IPS-18c (cell line): ENCODE data around the gene ZCCHC4.
A peak's percentile ranks its signal among the peaks of the same experiment; 100 is the strongest.
"Not testable (repeated sequence)": the region's sequence is repeated elsewhere in the genome, so short reads cannot be mapped to it uniquely, and the experiment has no call there.

ENCODE experiments used
- H3K4me3 ChIP-seq: 2 replicates; pipeline ENCODE4 v1.7.0; 2013; ENCODE audit warnings: low read depth, mild to moderate bottlenecking, low read length, moderate library complexity; ENCODE audit not compliant: insufficient read depth
- H3K9me3 ChIP-seq: one replicate; pipeline ENCODE4 v1.6.1; 2013; ENCODE audit warnings: mild to moderate bottlenecking, low read length, moderate library complexity; ENCODE audit not compliant: control insufficient read depth, insufficient read depth

ZCCHC4 gene

GRCh38 chr4:25310066-25310802 lies 2.3 kb upstream of the ZCCHC4 start:
- Histone ChIP-seq H3K9me3 (no peaks in the 10 kb centered on the region), H3K4me3 (no peak overlapping the region)

GRCh38 chr4:25310803-25311166 lies 1.8 kb upstream of the ZCCHC4 start:
- Histone ChIP-seq H3K9me3 (no peaks in the 10 kb centered on the region), H3K4me3 (no peak overlapping the region)

GRCh38 chr4:25313201-25313895 lies 774 bp downstream of the ZCCHC4 start:
- peak overlapping the region; percentile 63 for H3K4me3 ChIP-seq
- H3K9me3 ChIP-seq = no peaks in the 10 kb centered on the region

- H3K4me3 ChIP-seq = no peak overlapping the region
- H3K9me3 ChIP-seq = no peaks in the 10 kb centered on the region
Observed at GRCh38 chr4:25320336-25320735, 7.8 kb downstream of the ZCCHC4 start.

GRCh38 chr4:25320773-25321172 lies 8.2 kb downstream of the ZCCHC4 start:
- no peaks in the 10 kb centered on the region for H3K9me3 ChIP-seq
- no peak overlapping the region for H3K4me3 ChIP-seq

GRCh38 chr4:25321703-25322102 lies 9.1 kb downstream of the ZCCHC4 start:
- no peaks in the 10 kb centered on the region for H3K9me3 ChIP-seq
- no peak overlapping the region for H3K4me3 ChIP-seq

GRCh38 chr4:25328463-25328862 lies 15.9 kb downstream of the ZCCHC4 start:
- not testable (repeated sequence) for H3K4me3 ChIP-seq, H3K9me3 ChIP-seq

GRCh38 chr4:25330335-25330734 lies 17.8 kb downstream of the ZCCHC4 start:
- Histone ChIP-seq H3K9me3 (no peaks in the 10 kb centered on the region), H3K4me3 (no peak overlapping the region)

- H3K4me3 ChIP-seq = no peak overlapping the region
- H3K9me3 ChIP-seq = no peaks in the 10 kb centered on the region
Observed at GRCh38 chr4:25330905-25331808, 18.6 kb downstream of the ZCCHC4 start.

- no peak overlapping the region for H3K4me3 ChIP-seq
- no peaks in the 10 kb centered on the region for H3K9me3 ChIP-seq
Observed at GRCh38 chr4:25343671-25344070, 31.1 kb downstream of the ZCCHC4 start.

GRCh38 chr4:25345744-25346143 lies 33.2 kb downstream of the ZCCHC4 start:
- no peak overlapping the region for H3K4me3 ChIP-seq
- no peaks in the 10 kb centered on the region for H3K9me3 ChIP-seq

- no peaks in the 10 kb centered on the region for H3K9me3 ChIP-seq
- H3K4me3 ChIP-seq = no peak overlapping the region
Observed at GRCh38 chr4:25346913-25347312, 34.3 kb downstream of the ZCCHC4 start.

GRCh38 chr4:25347473-25347872 lies 34.9 kb downstream of the ZCCHC4 start:
- H3K9me3 ChIP-seq = no peaks in the 10 kb centered on the region

GRCh38 chr4:25347971-25348370 lies 35.4 kb downstream of the ZCCHC4 start:
- Histone ChIP-seq H3K9me3 (no peaks in the 10 kb centered on the region), H3K4me3 (no peak overlapping the region)

More at GRCh38 chr4:25347473-25347872, 34.9 kb downstream of the ZCCHC4 start:
- no peak overlapping the region for H3K4me3 ChIP-seq

GRCh38 chr4:25350561-25350960 lies 38.0 kb downstream of the ZCCHC4 start:
- no peak overlapping the region for H3K4me3 ChIP-seq
- H3K9me3 ChIP-seq = no peaks in the 10 kb centered on the region

- Histone ChIP-seq H3K4me3 (no peak overlapping the region), H3K9me3 (no peaks in the 10 kb centered on the region)
Observed at GRCh38 chr4:25351777-25352416, 39.3 kb downstream of the ZCCHC4 start.

- no peak overlapping the region for H3K4me3 ChIP-seq
- no peaks in the 10 kb centered on the region for H3K9me3 ChIP-seq
Observed at GRCh38 chr4:25356068-25356467, 43.5 kb downstream of the ZCCHC4 start.
